ENCODE measurements around the gene GUSB. TPM values are rescaled to one million over a fixed set of nuclear protein-coding genes. Genes with fewer than 3 reads are reported as not detected.

GUSB gene
- polyA plus RNA-seq, 1 of the 3 experiments (the other 2 are of a cell fraction), result 96.9 TPM

DNA sequence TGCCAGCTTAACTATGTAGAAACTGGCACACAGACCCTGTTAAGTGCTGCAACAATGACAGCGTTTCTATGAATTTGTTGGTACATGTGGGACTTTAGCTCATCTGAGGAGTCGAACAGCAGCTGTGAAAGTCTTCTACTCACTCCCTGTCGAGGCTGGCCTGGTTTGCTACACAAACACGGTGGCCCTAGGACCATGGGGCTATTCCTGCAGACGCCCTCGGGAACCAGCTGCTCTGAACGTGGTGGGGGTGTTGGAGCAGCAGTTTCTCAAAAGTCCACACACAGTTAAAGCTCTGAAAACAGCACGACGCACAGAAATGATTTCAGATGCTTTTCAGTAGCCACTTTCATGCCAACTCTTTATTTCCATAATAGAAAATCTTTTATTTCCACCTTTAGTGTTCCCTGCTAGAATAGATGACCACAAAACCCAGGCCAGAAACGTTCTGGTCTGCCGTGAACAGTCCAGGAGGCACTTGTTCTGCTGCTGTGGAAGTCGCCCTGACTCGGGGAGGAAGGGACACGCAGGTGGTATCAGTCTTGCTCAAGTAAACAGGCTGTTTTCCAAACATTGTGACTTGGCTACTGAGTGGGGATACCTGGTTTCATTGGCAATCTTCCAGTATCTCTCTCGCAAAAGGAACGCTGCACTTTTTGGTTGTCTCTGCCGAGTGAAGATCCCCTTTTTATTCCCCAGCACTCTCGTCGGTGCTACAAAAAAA, 21.5 kb downstream of the GUSB start:
- POLR2A ChIA-PET, result no interaction called here
- no peak overlapping the region for H3K4me3 ChIP-seq (ENCODE audit: low read depth in 2 of 2, low read length in 1 of 2)
- H3K9ac ChIP-seq, result no peak overlapping the region
- CTCF ChIA-PET, result no interaction called here
- no peaks in the 10 kb centered on the region for H3K9me3 ChIP-seq
- H3K36me3 ChIP-seq (replicated peaks in 1 of 2; ENCODE audit: control insufficient read depth in 1 of 2, insufficient read depth in 2 of 2, low read length in 1 of 2), result peaks cover 48 to 67% of the 10 kb centered on the region in 2 experiments
- no peak for TF ChIP-seq SIN3A (IDR thresholded peaks at IDR 0.05; ENCODE audit: borderline replicate concordance, low read depth, low read length)
- TF ChIP-seq FOXM1 (IDR thresholded peaks at IDR 0.05; ENCODE audit: low read depth), result no peak
- TF ChIP-seq YY1 (IDR thresholded peaks at IDR 0.05; ENCODE audit: low read depth), result no peak
- TF ChIP-seq RAD21 (IDR thresholded peaks at IDR 0.05; ENCODE audit: low read length), result no peak
- no peak for TF ChIP-seq USF1 (IDR thresholded peaks at IDR 0.05; ENCODE audit: borderline replicate concordance, low read depth)
- no peak for TF ChIP-seq FOSL2 (IDR thresholded peaks at IDR 0.05; ENCODE audit: borderline replicate concordance, low read depth)
- TF ChIP-seq, protein P1, sequence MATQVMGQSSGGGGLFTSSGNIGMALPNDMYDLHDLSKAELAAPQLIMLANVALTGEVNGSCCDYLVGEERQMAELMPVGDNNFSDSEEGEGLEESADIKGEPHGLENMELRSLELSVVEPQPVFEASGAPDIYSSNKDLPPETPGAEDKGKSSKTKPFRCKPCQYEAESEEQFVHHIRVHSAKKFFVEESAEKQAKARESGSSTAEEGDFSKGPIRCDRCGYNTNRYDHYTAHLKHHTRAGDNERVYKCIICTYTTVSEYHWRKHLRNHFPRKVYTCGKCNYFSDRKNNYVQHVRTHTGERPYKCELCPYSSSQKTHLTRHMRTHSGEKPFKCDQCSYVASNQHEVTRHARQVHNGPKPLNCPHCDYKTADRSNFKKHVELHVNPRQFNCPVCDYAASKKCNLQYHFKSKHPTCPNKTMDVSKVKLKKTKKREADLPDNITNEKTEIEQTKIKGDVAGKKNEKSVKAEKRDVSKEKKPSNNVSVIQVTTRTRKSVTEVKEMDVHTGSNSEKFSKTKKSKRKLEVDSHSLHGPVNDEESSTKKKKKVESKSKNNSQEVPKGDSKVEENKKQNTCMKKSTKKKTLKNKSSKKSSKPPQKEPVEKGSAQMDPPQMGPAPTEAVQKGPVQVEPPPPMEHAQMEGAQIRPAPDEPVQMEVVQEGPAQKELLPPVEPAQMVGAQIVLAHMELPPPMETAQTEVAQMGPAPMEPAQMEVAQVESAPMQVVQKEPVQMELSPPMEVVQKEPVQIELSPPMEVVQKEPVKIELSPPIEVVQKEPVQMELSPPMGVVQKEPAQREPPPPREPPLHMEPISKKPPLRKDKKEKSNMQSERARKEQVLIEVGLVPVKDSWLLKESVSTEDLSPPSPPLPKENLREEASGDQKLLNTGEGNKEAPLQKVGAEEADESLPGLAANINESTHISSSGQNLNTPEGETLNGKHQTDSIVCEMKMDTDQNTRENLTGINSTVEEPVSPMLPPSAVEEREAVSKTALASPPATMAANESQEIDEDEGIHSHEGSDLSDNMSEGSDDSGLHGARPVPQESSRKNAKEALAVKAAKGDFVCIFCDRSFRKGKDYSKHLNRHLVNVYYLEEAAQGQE (IDR thresholded peaks at IDR 0.05; ENCODE audit: low read depth, low read length), result no peak
- H3K79me2 ChIP-seq (ENCODE audit: insufficient read depth), result no peaks in the 10 kb centered on the region
- peaks cover 11% of the 10 kb centered on the region for H3F3A ChIP-seq (replicated peaks; ENCODE audit: insufficient read depth)
- no peaks in the 10 kb centered on the region for H3K27me3 ChIP-seq (ENCODE audit: insufficient read depth)
- no peak overlapping the region for H3K4me2 ChIP-seq
- H3K9me2 ChIP-seq, result no peaks in the 10 kb centered on the region
- no peak for DNase-seq
- 86% methylated on average over 19 of the region's 19 CpGs for WGBS (ENCODE audit: low lambda C conversion rate)
- no peaks in the 10 kb centered on the region for H4K20me1 ChIP-seq (ENCODE audit: insufficient read depth)
- H3K4me1 ChIP-seq (ENCODE audit: control insufficient read depth in 1 of 2, insufficient read depth in 2 of 2, low read depth in 1 of 2, low read length in 1 of 2), result no peaks in the 10 kb centered on the region
- H2AFZ ChIP-seq (ENCODE audit: low read depth), result no peak overlapping the region
- no peak overlapping the region for H3K27ac ChIP-seq (ENCODE audit: low read depth in 2 of 2, low read length in 1 of 2)

- Histone ChIP-seq H2AFZ (ENCODE audit: low read depth) (no peak overlapping the region), H3K4me1 (ENCODE audit: control insufficient read depth in 1 of 2, insufficient read depth in 2 of 2, low read depth in 1 of 2, low read length in 1 of 2) (no peaks in the 10 kb centered on the region), H3K27ac (ENCODE audit: low read depth in 2 of 2, low read length in 1 of 2) (no peak overlapping the region), H3K79me2 (ENCODE audit: insufficient read depth) (0 out of 2 replicates have a peak, but pooled peaks cover 3% of the 10 kb centered on the region), H3K9me3 (no peaks in the 10 kb centered on the region), H3K9me2 (no peaks in the 10 kb centered on the region), H3K4me3 (ENCODE audit: low read depth in 2 of 2, low read length in 1 of 2) (no peak overlapping the region), H3K36me3 (replicated peaks in 1 of 2; ENCODE audit: control insufficient read depth in 1 of 2, insufficient read depth in 2 of 2, low read length in 1 of 2) (peaks cover 42 to 50% of the 10 kb centered on the region in 2 experiments), H4K20me1 (ENCODE audit: insufficient read depth) (no peaks in the 10 kb centered on the region), H3K4me2 (no peak overlapping the region), H3K9ac (no peak overlapping the region), H3K27me3 (ENCODE audit: insufficient read depth) (no peaks in the 10 kb centered on the region), H3F3A (replicated peaks; ENCODE audit: insufficient read depth) (peaks cover 6% of the 10 kb centered on the region)
- POLR2A ChIA-PET, result no interaction called here
- 93% methylated on average over 4 of the region's 4 CpGs for WGBS (ENCODE audit: low lambda C conversion rate)
- no peak for DNase-seq
- CTCF ChIA-PET, result interaction anchor here (1.3 to 2.1 kb wide), 2 partner anchors 11 to 75 kb away, joined by 3 to 6 read pairs; no protein-coding TSS in a partner anchor
- no peak for TF ChIP-seq JUND (IDR thresholded peaks at IDR 0.05)
- TF ChIP-seq EP300 (IDR thresholded peaks at IDR 0.05; ENCODE audit: borderline replicate concordance in 1 of 2, low read depth in 1 of 2, low read length in 1 of 2), result no peak
- no peak for TF ChIP-seq RFX5 (IDR thresholded peaks at IDR 0.05; ENCODE audit: low read length)
These were observed 26.3 kb downstream of the GUSB start for GRCh38 chr7:65955718-65956117.
